GM12878 (cell line): ENCODE data around the gene KIAA1217. TPM values are rescaled to one million over a fixed set of nuclear protein-coding genes. Genes with fewer than 3 reads are reported as not detected.

Source experiments
- ATAC-seq: fragments of 200-7000 bp; cut with Tn5 transposase; 3 replicates; pipeline ENCODE4 v1.9.1; 2020; ENCODE audit warnings: mild to moderate bottlenecking, moderate library complexity
- BruUV-seq: library from RNA; stranded (reverse); fragments of 400-500 nt; replicated peaks from 2 replicates; lab custom pipeline; 2021; lab: Mats Ljungman, UMichigan
- CTCF ChIA-PET: fragments of 300-600 bp; sonication (Branson Sonifier 250); formaldehyde crosslinking; extraction: SDS; loops from one replicate; lab custom pipeline; 2021; ENCODE audit warnings: inconsistent platforms; lab: Yijun Ruan, JAX
- POLR2A ChIA-PET: fragments of 350-600 bp; formaldehyde crosslinking; extraction: SDS; loops from one replicate; lab custom pipeline; 2021; ENCODE audit warnings: inconsistent platforms; lab: Charles Lee
- RAD21 ChIA-PET: fragments of 300-600 bp; sonication (Branson Sonifier 250); formaldehyde crosslinking; loops from one replicate; lab custom pipeline; 2023; ENCODE audit warnings: antibody characterized with exemption; ENCODE audit not compliant: unreplicated experiment; lab: Charles Lee
- SMC1A ChIA-PET: fragments of 300-600 bp; sonication (Branson Sonifier 250); formaldehyde crosslinking; loops from one replicate; lab custom pipeline; 2023; ENCODE audit not compliant: unreplicated experiment, uncharacterized antibody; lab: Charles Lee
- DNase-seq: peaks from one replicate; pipeline ENCODE4 v3.0.0-alpha.2; 2011; ENCODE audit warnings: low read depth, low spot score
- FAIRE-seq: peaks from 3 replicates; lab custom pipeline; 2011; peaks lifted over from hg19 to GRCh38; lab: Jason Lieb, UNC
- H2AFZ ChIP-seq: 2 replicates; pipeline ENCODE4 v1.6.0; 2011; ENCODE audit warnings: low read depth, low read length, control low read depth; ENCODE audit not compliant: control insufficient read depth
- H3K27ac ChIP-seq: 2 replicates; pipeline ENCODE4 v1.5.1; 2011; ENCODE audit warnings: control low read depth; ENCODE audit not compliant: control insufficient read depth, insufficient read depth
- H3K27me3 ChIP-seq, 2 experiments: replicated peaks in 1 of 2; 2 replicates each; pipeline versions ENCODE4 v1.6.0 to v1.6.1; 2011; ENCODE audit warnings: low read length in 1 of 2; ENCODE audit not compliant: control insufficient read depth in 2 of 2, insufficient read depth in 2 of 2
- H3K36me3 ChIP-seq, 2 experiments: 2 replicates each; pipeline ENCODE4 v1.5.1; 2011; ENCODE audit warnings: low read length in 1 of 2; ENCODE audit not compliant: control insufficient read depth in 2 of 2, insufficient read depth in 2 of 2
- H3K4me1 ChIP-seq: 2 replicates; pipeline ENCODE4 v1.6.1; 2011; ENCODE audit warnings: mild to moderate bottlenecking, low read length, moderate library complexity, mixed read lengths; ENCODE audit not compliant: control insufficient read depth, insufficient read depth
- H3K4me2 ChIP-seq: 2 replicates; pipeline ENCODE4 v1.6.0; 2011; ENCODE audit warnings: control low read depth; ENCODE audit not compliant: control insufficient read depth, insufficient read depth
- H3K4me3 ChIP-seq: fragments of 200-600 bp; sonication (generic); 2 replicates; pipeline ENCODE4 v1.5.1; 2016
- H3K79me2 ChIP-seq: 2 replicates; pipeline ENCODE4 v1.6.0; 2011; ENCODE audit warnings: low read length; ENCODE audit not compliant: control insufficient read depth, insufficient read depth
- H3K9ac ChIP-seq: 2 replicates; pipeline ENCODE4 v1.8.0; 2011; ENCODE audit warnings: low read length, control low read depth, mixed read lengths; ENCODE audit not compliant: control insufficient read depth, insufficient read depth
- H3K9me3 ChIP-seq: replicated peaks from 3 replicates; pipeline ENCODE4 v1.5.1; 2011; ENCODE audit warnings: mild to moderate bottlenecking, low read length; ENCODE audit not compliant: control insufficient read depth, insufficient read depth
- H4K20me1 ChIP-seq: 2 replicates; pipeline ENCODE4 v1.6.0; 2011; ENCODE audit not compliant: control insufficient read depth, insufficient read depth
- ASH2L ChIP-seq: fragments of 300-600, 200-600 bp; sonication (generic); IDR thresholded peaks from 2 replicates; pipeline ENCODE4 v1.6.1; 2017; ENCODE audit warnings: low read depth, mild to moderate bottlenecking, borderline replicate concordance
- ATF2 ChIP-seq: IDR thresholded peaks from 2 replicates; pipeline ENCODE4 v1.6.1; 2012; ENCODE audit warnings: low read length, inconsistent platforms
- BCLAF1 ChIP-seq: fragments of 450-650 bp; IDR thresholded peaks from 2 replicates; pipeline ENCODE4 v1.6.1; 2017; ENCODE audit warnings: antibody characterized with exemption, mild to moderate bottlenecking, moderate library complexity
- BHLHE40 ChIP-seq, 2 experiments: fragments of 450-650 bp in 1 of 2; IDR thresholded peaks; 2 replicates each; pipeline ENCODE4 v1.6.1; 2011 to 2017; ENCODE audit warnings: low read depth in 2 of 2, borderline replicate concordance in 1 of 2, improper control_type of control experiment in 1 of 2, low read length in 1 of 2, mild to moderate bottlenecking in 1 of 2
- MEF2A ChIP-seq: IDR thresholded peaks from 2 replicates; pipeline ENCODE4 v1.6.1; 2011; ENCODE audit warnings: low read depth, mild to moderate bottlenecking, low read length, moderate library complexity; ENCODE audit not compliant: insufficient read depth
- RELA ChIP-seq: fragments of 450-650 bp; IDR thresholded peaks from 2 replicates; pipeline ENCODE4 v1.8.0; 2014; ENCODE audit warnings: borderline replicate concordance; ENCODE audit not compliant: partially characterized antibody
- YBX1 ChIP-seq: fragments of 450-650 bp; IDR thresholded peaks from 2 replicates; pipeline ENCODE4 v1.6.1; 2016; ENCODE audit warnings: antibody characterized with exemption
- ZBTB11 ChIP-seq: fragments of 450-650 bp; formaldehyde crosslinking; IDR thresholded peaks from 2 replicates; pipeline ENCODE4 v1.5.0; 2022; ENCODE audit warnings: mild to moderate bottlenecking, missing genetic modification characterization
- WGBS: methylation state at CpG from one replicate; pipeline ENCODE4 v1.1.6; 2016; ENCODE audit warnings: low lambda C conversion rate; ENCODE audit not compliant: insufficient replicate concordance, insufficient coverage; ENCODE audit errors: missing lambda C conversion rate; 5-methylcytosine and 5-hydroxymethylcytosine counted together
- in situ Hi-C: fragments of 300-500 bp; cut with MboI; formaldehyde crosslinking; loops from 9 replicates; pipeline ENCODE4 v1.14.3; 2018; ENCODE audit warnings: mixed read lengths
- intact Hi-C: fragments of 100-400 bp; cut with micrococcal nuclease; formaldehyde crosslinking; loops from one replicate; pipeline ENCODE4 v1.14.2; 2022; ENCODE audit not compliant: unreplicated experiment
- polyA plus RNA-seq, 11 experiments: library from polyadenylated mRNA; depleted of rRNA in 4 of 11; unstranded in 6 of 11; stranded (reverse) in 5 of 11; fragments of >200 nt; fragmentation: Nextera tagmentation in 4 of 11; fragmentation: Illumina TruSeq in 1 of 11; extraction: Ambion mirVana in 4 of 11; extraction: Trizol in 1 of 11; gene quantifications; 1 replicate in 1 of 11; 2 replicates in 10 of 11; pipeline versions ENCODE4 v1.2.1 to v1.2.3, GENCODE V29; 2011 to 2016; ENCODE audit warnings: inconsistent platforms in 2 of 11, missing spikeins in 2 of 11, low read depth in 1 of 11
- total RNA-seq, 4 experiments: library from RNA; depleted of rRNA in 3 of 4; stranded (reverse); fragments of >200 nt in 3 of 4; fragmentation: Illumina TruSeq in 1 of 4; extraction: Trizol in 1 of 4; gene quantifications; 2 replicates each; pipeline versions ENCODE4 v1.2.1 to v1.2.3, GENCODE V29; 2013 to 2021

Gene KIAA1217
- total and polyA plus RNA-seq, 10 of the 15 experiments (the other 5 are each of a cell fraction or from before 2014, with no cell fraction given): 0.57 to 3.8 (median 2.1) TPM

- Histone ChIP-seq H3K27ac (no peak overlapping the region), H3K4me3 (no peak overlapping the region), H4K20me1 (no peaks in the 10 kb centered on the region), H3K79me2 (no peaks in the 10 kb centered on the region), H3K27me3 (no peaks in the 10 kb centered on the region; a peak in 1 of 4 replicates), H3K9ac (no peak overlapping the region), H3K4me2 (no peak overlapping the region), H3K9me3 (no peaks in the 10 kb centered on the region; the same call in 2 of the 3 replicates), H3K4me1 (no peaks in the 10 kb centered on the region), H2AFZ (no peak overlapping the region), H3K36me3 (no peaks in the 10 kb centered on the region)
- ChIA-PET CTCF (interaction anchor here (1.0 to 2.1 kb wide), 4 partner anchors 13 to 121 kb away, joined by 3 to 5 read pairs (median 4); no protein-coding TSS in a partner anchor), POLR2A (no interaction called here), SMC1A (interaction anchor here (0.6 to 1.8 kb wide), 5 partner anchors 14 to 54 kb away, joined by 3 to 6 read pairs (median 5); no protein-coding TSS in a partner anchor), RAD21 (no interaction called here)
- FAIRE-seq: no peak
- DNase-seq: no peak
- no TSS peak for BruUV-seq
- intact Hi-C loops: no loop called here
- ATAC-seq: no peak
- WGBS: 36% methylated on average over 2 of the region's 2 CpGs
- no peak for TF ChIP-seq ATF2
- in situ Hi-C loops: no loop called here
Observed at GRCh38 chr10:24397662-24398061, 188.7 kb downstream of the KIAA1217 start.

GRCh38 chr10:24404567-24404966 lies 195.6 kb downstream of the KIAA1217 start:
- Histone ChIP-seq H3K9ac (no peak overlapping the region), H3K27me3 (no peaks in the 10 kb centered on the region; a peak in 1 of 4 replicates), H3K27ac (no peak overlapping the region), H3K9me3 (no peaks in the 10 kb centered on the region), H3K4me1 (no peaks in the 10 kb centered on the region), H3K79me2 (no peaks in the 10 kb centered on the region), H3K4me2 (no peak overlapping the region), H3K36me3 (no peaks in the 10 kb centered on the region), H4K20me1 (no peaks in the 10 kb centered on the region), H3K4me3 (no peak overlapping the region), H2AFZ (no peak overlapping the region)
- intact Hi-C loops: no loop called here
- DNase-seq (no peak), FAIRE-seq (no peak), ATAC-seq (no peak)
- ChIA-PET CTCF (interaction anchor here (1.1 to 2.2 kb wide), 2 partner anchors 11 to 15 kb away, joined by 3 to 6 read pairs; no protein-coding TSS in a partner anchor), SMC1A (interaction anchor here (1.3 kb wide), 1 partner anchor 10 kb away, joined by 3 read pairs; no protein-coding TSS in a partner anchor), RAD21 (no interaction called here), POLR2A (interaction anchor here (0.6 to 0.7 kb wide), 2 partner anchors 62 to 194 kb away, joined by 3 to 4 read pairs; no protein-coding TSS in a partner anchor)
- in situ Hi-C loops: no loop called here
- BruUV-seq: no TSS peak
- 25% methylated on average over 3 of the region's 3 CpGs for WGBS
- TF ChIP-seq ASH2L (no peak), YBX1 (no peak), RELA (no peak), BCLAF1 (no peak), ZBTB11 (CRISPR knock-in tag) (no peak), BHLHE40 (IDR thresholded peaks at IDR 0.05; ENCODE audit: borderline replicate concordance in 1 of 2, low read depth in 2 of 2, low read length in 1 of 2) (no peak), MEF2A (no peak)
